GM12892 (cell line): ENCODE measurements around the gene OR6C70.

Source experiments
- POLR2A ChIP-seq: IDR thresholded peaks from 2 replicates; pipeline ENCODE4 v1.6.1; 2011; ENCODE audit warnings: low read depth, low read length, control low read depth
- TAF1 ChIP-seq: IDR thresholded peaks from 2 replicates; pipeline ENCODE4 v1.6.1; 2011; ENCODE audit warnings: low read depth, mild to moderate bottlenecking, control low read depth, low read length, borderline replicate concordance

DNA sequence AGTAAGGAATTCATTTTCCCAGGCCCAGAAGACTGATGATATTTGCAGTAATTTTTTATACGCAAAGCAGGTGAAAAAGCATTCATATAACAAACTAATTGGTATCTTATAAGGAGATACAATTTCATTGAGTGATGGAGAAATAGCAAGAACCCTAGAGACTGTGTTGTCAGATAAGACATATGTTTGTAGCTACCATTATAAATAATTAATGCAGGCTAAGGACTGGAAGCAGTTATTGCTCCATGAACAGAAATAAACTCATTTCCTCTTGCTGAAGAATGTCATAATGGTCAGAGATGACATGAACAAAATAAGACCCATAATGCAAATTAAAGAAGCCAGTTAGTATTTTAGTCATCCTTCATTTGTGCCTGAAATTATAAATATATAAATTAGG, 24.6 kb downstream of the OR6C70 start:
- TF ChIP-seq TAF1 = no peak
- TF ChIP-seq POLR2A = no peak
